NCI-H345 treated with DMSO at 0.1 percent for 48 hours (cell line): ENCODE data around the gene ZNF91.
"Not testable (repeated sequence)": the region's sequence is repeated elsewhere in the genome, so short reads cannot be mapped to it uniquely, and the experiment has no call there.

Source experiments
- DNase-seq: peaks from one replicate; lab custom pipeline; 2025; ENCODE audit not compliant: unreplicated experiment; lab: John Stamatoyannopoulos, UW

Gene ZNF91

DNA sequence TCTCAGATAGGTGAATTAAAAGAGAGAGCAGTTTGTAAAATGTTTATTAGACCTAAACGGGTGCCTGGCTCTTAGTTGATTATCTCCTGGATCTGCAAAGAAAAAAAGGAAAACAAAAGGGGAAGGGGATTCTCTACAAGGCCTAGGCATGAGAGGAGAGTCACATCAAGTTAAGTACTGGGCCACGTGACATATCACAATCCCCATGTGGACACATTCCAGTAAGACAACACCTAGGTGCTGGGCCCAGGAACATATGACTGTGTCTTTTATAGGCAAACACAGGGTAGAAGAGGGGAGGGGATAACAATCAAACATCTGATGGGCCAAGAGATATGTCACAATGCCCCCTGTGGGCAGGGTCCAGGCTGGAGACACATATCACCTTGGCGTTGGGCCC is 4.2 kb upstream of the ZNF91 start:
- no peak for DNase-seq

DNA sequence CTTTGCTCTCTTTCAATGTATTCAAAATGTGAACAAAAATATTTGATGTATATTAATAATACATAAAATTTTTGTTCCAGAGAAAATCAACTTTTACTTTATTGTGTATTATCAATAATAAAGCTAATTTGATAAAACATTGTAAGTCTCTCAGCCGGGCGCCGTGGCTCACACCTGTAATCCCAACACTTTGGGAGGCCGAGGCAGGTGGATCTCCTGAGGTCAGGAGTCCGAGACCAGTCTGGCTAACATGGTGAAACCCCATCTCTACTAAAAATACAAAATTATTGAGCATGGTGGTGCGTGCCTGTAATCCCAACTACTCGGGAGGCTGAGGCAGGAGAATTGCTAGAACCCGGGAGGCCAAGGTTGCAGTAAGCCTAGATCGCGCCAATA is 449 bp upstream of the ZNF91 start:
- not testable (repeated sequence) for DNase-seq

DNA sequence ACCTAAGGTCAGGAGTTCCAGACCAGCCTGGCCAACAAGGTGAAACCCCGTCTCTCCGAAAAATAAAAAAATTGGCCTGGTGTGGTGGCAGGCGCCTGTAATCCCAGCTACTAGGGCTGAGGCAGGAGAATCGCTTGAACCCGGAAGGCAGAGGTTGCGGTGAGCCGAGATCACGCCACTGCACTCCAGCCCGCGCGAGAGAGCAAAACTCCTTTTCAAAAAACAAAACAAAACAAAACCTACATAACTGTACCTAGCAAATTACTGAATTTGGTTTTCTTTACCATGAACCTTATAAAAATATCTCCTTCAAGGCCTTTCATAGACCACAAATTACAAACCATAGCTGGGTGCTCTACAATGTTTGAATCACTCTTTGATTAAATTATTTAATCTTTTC is 760 bp downstream of the ZNF91 start:
- no peak for DNase-seq

DNA sequence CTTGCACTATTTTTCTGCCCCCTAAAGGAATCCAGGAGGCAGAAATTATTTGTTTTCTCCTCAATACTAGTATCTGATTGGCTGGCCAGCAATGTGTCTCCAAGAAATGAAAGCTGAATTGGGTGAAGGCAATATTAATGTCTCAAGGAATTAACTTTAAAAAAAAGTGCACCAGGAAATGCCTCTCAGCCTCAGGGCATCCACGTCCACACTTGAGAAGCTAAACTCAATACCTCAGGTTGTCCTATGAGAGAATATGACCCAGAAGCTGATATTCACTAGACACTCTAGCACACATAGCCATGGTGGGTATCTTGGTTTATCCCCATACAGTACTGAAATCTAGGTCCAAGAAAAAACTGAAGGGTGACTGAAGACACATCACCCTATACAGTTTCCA is 2.1 kb downstream of the ZNF91 start:
- DNase-seq, result no peak

DNA sequence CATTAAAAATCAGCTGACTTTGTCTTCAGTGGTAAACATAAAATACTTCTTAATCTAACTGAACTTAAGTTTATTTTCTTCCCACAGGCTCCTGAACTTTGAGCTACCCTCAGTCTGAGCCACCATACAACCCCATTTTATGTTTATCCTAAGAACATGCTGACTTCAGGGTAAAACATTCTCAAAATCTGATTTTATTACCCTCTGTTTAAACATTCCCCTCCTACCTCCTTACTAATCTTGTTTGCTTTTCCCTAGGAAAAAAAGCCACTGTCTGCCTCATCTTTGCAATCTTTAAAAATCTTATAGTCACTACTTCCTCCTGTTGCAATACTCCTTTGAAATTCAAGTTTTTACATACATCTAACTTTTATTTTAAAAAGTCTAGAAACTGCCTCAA is 4.0 kb downstream of the ZNF91 start:
- DNase-seq, result no peak

DNA sequence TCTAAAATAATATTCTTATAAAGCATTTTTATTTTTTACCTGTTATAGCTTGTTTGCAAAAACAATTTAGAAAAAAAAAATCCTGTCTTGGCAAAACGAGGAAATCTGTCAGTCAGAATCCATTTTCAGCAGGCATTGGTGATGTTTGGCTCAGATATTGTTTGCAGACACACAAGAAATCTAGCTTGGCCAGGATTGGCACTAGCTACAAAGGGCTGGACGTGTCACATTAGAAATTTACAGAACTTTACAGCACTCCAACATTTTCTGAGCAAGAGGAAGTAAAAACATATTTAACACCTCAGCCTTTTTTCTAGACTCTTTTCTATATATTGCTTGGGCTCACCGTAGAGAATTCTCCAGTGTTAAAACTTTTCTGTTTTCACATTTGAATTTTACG is 9.9 kb downstream of the ZNF91 start:
- DNase-seq, result no peak

DNA sequence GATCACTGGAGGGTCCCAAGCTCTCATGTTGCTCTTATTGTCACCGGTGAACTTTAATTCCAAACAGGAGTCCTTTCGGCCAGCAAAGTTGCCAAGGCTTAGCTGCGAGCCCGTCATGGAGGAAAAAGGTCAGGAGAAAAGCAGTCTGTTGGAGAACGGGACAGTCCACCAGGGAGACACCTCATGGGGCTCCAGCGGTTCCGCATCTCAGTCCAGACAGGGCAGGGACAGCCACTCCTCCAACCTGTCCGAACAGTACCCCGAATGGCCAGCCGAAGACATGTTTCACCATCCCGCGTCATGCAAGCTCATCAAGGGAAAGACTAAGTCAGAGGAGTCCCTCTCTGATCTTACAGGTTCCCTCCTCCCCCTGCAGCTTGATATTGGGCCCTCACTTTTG is 10.4 kb downstream of the ZNF91 start:
- DNase-seq, result no peak

DNA sequence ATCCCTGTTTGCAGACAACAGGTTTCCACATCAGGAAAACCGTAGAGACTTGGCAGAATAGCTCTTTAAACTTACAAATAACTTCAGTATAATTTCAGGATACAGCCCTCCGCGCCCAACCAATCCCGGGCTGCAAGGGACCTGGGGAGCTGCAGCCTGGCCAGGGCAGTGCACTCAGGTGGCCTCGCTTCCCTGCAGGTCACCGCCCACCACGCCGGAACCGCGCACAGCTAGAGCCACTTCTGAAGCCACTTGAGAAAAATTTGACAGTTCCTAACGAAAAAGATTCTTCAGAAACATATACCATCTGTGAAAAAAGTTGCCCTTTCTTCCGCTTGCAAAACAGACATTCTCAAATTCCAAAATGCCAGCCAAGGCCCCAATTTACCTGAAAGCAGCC is 11.1 kb downstream of the ZNF91 start:
- no peak for DNase-seq

DNA sequence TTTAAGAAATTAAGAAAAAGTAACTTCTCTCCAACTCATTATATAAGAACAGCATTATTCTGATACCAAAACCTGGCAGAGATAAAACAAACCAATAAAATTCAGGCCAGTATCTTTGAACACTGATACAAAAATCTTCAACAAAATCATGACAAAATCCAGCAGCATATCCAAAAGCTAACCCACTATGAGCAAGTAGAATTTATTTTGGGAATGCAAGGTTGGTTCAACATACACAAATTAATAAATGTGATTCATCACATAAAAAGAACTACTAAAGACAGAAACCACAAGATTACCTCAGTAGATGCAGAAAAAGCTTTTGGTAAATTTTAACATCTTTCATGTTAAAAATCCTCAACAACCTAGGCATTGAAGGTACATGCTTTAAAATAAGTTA is 12.3 kb downstream of the ZNF91 start:
- DNase-seq, result no peak

DNA sequence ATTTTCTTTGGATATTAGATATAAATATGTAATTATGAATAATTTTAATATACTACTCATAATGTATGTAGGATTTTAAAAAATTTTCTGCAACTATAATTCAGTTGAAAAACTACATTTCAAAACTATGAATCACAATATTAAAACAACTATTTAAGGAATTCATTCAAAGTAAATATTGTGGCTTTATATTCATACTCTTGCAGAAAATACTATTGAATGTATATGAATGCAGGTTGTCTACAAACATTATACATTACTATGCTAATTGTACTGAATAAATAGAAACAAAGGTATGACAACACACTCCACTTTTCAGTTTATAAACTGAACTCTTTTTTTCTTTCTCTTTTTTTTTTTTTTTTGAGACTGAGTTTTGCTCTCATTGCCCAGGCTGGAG is 14.2 kb downstream of the ZNF91 start:
- no peak for DNase-seq

DNA sequence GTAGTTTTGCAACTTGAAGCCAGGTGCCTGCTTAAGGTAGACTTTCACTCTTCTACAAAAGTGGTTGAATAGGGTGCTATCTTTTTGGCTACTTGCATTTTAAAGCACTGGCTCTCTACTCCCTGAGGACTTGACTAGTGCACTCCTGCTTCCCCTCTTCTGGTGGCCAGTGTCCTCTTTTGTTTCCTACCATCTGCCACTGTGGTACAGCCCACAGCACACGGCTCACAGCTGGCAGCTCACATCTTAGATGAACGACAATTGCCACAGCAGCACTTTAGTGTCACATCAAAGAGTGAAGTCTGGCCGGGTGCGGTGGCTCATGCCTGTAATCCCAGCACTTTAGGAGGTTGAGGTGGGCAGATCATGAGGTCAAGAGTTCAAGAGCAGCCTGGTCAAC is 15.6 kb downstream of the ZNF91 start:
- DNase-seq, result not testable (repeated sequence)

DNA sequence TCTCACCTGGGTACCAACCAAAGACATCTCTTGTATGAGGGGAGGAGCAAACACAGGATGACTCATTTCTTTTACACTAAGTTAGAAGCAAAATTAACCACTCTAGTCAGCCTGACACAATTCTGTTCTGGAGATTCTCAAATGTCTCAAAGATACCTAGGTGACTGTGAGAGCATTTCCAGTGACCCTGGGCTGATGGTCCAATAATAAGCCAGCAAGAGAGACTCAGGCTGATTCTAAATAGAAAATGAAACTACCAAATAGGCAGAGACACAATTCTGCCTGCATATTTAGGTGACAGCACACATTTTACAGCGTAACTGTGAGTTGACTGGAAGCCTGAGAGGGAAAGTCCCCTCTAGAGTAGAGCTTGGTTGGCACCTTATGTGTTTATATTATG is 16.3 kb downstream of the ZNF91 start:
- DNase-seq, result no peak

DNA sequence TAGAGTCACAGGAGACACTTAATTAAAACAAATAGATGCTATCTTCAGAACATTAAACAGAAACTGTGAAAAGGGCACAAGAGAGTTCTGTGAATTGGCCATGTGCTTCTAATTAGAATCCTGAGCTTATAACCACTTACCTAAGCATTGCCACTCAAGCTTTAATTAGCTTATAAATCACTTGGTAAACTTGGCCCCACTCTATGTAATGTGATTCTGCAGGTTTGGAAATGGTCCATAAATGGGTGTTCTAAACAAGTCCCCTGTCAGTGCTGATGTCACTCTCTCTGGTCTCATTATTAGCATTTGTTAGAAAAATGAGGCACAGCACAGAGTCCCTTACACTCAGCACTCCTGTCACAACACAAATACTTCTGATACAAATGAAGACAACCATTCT is 18.0 kb downstream of the ZNF91 start:
- no peak for DNase-seq

DNA sequence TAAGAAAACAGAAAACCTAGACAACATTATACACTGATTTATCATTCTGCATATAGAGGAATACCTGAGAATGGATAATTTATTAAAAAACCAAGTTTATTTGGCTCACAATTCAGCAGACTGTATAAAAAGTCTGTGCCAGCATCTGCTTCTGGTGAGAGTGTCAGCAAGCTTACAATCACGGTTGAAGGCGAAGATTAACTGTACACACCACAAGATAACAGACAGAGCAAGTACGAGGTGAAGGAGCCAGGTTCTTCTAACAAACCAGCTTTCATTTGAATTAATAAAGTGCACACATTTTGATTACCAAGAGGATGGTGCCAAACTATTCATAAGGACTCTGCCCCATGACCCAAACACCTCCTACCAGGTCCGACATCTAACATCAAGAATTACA is 28.8 kb downstream of the ZNF91 start:
- no peak for DNase-seq

DNA sequence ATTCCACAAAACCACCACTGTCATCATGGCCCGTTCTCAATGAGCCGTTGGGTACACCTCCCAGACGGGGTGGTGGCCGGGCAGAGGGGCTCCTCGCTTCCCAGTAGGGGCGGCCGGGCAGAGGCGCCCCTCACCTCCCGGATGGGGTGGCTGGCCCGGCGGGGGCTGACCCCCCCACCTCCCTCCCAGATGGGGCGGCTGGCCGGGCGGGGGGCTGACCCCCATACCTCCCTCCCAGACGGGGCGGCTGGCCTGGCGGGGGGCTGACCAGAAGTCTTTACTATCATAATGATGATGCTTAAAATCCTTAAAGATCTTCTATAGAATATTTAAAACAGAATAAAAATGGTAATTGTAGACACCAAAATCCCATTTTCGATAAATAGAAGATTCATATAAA is 29.2 kb downstream of the ZNF91 start:
- not testable (repeated sequence) for DNase-seq

DNA sequence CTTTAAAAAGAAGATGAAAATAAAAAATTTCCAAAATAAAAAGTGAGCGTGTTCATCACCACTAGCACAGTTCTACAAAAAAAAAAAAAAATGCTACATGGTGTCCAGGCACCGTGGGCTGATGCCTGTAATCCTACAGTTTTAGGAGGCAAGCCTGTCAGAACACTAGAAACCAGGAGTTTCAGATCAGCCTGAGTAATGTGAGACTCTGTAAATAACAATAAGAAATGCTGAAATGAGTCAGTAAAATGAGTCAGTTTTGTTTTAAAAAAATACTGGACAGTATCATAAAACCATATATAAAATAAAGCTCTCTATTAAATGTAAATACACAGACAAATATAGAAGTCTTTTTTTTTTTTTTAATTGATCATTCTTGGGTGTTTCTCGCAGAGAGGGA is 30.0 kb downstream of the ZNF91 start:
- DNase-seq, result no peak

DNA sequence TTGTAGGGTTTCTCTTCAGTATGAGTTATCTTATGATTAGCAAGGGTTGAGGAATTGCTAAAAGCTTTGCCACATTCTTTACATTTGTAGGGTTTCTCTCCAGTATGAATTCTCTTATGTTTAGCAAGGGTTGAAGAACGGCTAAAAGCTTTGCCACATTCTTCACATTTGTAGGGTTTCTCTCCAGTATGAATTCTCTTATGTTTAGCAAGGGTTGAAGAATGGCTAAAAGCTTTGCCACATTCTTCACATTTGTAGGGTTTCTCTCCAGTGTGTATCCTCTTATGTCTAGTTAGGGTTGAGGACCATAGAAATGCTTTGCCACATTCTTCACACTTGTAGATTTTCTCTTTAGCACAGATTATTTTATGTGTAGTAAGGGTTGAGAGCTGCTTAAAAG is 33.4 kb downstream of the ZNF91 start:
- DNase-seq, result not testable (repeated sequence)

DNA sequence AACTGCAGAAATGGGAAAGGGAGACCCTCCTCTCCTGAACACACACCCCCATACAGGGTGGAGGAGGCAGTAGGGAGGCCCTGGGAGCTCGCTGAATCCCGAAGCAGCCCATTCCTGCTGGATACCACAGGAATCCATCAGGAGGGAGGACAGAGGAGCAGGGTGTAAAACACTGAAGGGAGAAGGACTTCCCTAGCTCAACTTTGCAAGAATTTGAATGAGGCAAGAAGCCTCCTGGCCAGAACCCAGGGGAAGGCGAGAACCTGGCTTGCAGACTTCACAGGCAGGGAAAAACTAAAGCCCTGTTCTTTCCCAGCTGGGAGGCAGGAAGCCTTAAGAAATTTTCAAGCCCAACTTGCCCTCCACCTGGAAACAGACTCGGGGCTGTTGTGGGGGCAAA is 43.5 kb downstream of the ZNF91 start:
- no peak for DNase-seq

DNA sequence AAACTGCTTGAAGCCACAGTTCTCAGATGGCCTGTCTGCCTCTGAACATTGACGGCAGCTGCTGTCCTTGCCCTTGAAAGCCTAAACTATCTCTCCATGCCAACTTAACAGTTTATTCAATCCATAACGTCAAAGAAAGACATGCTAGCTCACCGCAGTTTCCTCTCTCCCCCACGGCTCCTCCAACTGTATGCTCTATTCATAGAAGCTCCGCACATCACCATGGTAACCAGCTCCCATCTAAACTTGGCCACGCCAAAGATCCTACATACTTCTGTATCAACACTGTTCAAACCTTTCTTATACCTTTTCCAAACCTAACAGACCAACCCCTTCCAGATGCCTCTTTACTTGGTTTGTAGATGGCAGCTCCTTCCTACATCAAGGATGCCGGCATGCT is 48.6 kb downstream of the ZNF91 start:
- no peak for DNase-seq

DNA sequence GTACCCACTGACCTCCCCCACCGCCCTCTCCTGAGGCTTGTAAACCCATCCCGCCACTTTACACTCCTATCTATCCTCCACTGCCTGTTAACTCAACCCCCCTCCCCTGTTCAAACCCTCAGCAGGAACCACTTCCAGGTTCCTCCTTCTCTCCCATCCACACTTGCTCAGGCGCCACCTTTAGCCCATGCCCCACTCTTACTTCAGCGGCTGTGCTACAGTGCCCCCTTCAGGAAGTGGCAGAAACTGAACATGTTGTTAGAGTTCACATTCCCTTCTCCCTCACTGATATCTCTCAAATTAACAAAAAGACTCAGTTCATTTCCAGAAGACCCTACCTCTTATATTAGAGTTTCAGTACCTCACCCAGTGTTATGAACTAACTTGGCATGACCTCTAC is 49.4 kb downstream of the ZNF91 start:
- DNase-seq, result no peak

DNA sequence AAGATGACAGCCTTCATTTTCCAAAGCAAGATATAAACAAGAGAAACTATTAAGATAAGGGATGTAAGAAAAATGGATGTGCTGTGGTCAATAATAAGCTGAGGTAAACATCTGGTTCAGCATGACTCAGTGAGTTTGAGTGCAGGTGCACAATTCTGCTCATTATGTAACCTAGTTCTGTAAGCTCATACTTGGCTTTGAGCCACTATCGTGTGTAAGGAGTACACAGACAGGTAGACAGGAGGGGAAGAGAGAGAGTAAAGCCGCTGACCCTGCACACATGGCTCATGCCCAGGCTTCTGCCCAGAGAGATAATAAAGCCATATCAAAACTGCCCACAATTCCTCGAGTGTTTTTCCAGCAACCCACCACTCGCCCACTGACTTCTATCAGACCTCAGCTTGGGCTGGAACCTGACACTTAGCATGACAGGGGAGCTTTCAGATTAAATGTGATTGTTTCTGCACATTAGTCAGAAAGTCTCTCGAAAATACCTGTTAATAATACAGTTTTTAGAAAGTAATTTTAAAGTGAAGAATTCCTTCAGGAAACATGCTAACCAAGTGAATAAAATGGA is 51.7 kb downstream of the ZNF91 start:
- DNase-seq, result no peak

DNA sequence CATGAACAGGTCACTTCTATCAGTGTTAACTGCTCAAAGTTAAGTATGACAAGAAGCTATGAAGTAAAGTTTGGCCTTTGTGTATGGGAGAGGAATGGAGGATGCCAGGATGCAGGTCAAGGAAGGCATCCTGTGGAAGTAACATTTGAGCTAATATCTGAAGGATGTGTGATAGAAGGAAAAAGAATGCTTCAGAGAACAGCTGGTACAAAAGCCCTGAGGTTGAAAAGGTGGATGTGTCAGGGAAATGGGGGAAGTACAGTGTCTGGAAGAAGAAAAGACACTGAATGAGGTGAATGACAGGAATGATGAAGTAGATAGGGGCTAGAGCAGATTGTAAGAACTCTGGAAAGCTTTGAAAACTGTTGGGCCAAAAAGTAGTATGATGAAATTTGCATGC is 67.1 kb downstream of the ZNF91 start:
- no peak for DNase-seq

DNA sequence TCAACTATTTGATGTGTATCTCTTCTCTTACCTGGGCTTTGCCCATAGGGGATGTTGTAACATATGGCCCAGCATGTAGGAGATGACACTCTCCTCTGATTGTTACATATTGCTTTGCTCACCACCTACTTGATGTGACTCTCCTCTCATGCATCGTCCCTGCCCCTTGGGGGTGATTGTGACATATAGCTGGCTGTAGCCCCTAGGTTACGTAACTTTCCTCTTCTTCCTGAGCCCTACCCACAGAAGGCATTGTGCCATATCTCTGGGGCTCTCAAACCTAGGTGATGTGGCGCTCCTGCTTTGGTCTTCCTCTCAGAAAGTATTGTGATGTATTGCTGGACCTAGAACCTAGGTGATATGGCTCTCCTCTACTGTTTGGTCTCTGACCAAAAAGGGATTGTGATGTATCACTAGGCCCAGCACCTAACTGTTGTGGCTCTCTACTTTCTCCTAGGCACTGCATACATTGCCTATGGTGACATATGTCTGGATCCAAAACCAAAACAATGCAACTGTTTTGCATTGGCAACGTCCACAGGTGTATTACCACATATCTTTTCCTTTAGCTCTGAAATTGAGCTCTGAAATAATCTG is 73.2 kb downstream of the ZNF91 start:
- DNase-seq, result no peak
